Activated CD8-positive, alpha-beta memory T cell treated with anti-CD3 and anti-CD28 coated beads, Interleukin-2, amount 50 U/mL, for 4 hours (primary cell): Measurements from ENCODE around the gene PNPLA5.

Experiments
- DNase-seq: peaks from one replicate; pipeline ENCODE4 v3.0.0-alpha.2; 2020

Gene PNPLA5

GRCh38 chr22:43900206-43900605, 8.4 kb upstream of the PNPLA5 start:
- DNase-seq: no peak

GRCh38 chr22:43897751-43898261, 6.0 kb upstream of the PNPLA5 start:
- DNase-seq: no peak

DNA sequence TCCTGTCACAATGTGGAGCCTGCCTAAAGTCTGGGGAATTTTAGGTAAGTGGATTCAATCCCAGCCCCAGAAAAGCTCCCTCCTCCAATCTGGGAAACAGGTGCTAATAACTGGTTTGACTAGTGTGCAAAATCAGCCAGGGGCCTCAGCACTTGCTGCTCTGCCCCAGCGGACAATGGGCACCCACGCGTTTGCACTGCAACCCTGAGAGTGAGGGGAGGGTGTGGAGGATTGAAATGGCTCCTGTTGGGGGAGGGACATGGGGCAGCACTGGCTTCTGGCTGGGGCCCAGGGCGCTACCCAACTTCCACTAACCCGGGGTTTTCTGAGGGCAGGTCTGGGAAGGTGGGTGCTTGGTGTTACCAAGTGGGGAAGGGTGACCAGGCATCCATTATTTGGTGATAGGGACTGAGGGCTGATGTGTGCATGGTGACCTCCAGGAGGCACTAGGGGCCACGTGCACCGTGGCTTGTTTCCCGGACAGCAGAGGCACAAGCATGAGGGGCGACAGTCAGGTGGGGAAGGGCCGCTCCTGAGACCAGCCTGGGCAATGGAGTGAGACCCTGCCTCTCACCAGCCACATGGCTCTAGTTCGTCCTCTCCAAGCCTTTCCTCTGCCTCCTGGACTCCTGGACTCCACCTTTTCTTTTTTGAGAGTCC, 4.3 kb upstream of the PNPLA5 start:
- DNase-seq: no peak

DNA sequence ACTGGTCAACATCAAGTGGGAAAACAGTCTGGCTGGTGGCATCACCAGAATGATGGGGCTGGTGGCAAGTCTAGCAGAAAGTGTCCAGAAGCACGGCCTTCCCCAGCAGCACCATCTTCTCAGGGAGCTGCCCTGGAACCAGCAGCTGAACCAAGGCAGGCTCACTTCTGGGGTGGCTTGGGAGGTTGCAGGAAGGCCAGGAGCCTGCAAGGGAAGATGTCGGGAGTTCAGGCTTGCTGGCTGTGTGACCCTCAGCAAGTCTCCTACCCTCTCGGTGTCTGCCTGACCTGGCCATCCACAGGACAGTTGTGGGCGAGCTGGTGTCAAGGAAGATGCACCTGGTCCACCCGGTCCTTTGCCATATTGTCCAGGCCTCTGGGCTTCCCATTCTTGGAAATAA, 2.3 kb upstream of the PNPLA5 start:
- DNase-seq: no peak

DNA sequence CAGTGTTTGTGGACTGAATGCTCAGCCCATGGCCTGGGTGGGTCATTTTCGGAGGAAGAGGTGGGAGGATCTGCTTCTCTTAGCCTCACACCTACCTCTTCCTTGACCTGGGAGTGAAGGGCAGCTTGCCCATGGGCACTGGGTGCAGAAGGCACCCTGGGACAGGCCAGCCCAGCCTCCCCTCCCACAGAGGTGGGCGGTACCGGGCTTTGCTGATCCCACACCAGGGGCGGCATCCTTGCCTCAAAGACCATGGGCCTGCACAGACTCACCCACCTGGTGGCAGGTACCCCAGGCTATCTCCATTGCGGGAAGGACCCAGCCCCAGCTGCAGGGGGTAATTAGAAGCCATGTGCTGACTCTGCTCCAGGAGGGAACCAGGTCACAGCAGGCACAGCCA, 1.5 kb upstream of the PNPLA5 start:
- DNase-seq: no peak

- no peak for DNase-seq
Measured at GRCh38 chr22:43892183-43892894, 526 bp upstream of the PNPLA5 start.

GRCh38 chr22:43890901-43891331, 897 bp downstream of the PNPLA5 start:
- no peak for DNase-seq

GRCh38 chr22:43889860-43890253, 2.0 kb downstream of the PNPLA5 start:
- no peak for DNase-seq

- no peak for DNase-seq
Measured at GRCh38 chr22:43889201-43889859, 2.5 kb downstream of the PNPLA5 start.

DNA sequence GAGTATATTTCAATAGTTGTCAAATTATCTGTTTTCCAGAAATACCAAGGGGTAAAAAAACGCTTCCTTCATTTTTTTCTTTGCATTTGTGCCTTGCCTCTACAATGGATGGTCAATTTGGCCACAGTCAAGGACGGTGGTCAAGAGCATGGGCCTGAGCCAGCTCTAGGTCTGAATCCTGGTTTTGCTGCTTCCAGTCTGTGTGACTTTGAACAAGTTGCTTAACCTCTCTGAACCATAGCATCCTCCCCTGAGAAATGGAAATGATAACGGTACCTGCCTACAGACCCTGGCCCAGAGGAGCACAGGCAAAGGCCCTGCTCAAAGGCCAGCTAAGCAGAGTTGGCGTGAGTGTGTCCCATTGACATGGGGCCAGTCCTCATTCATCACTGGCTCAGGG, 3.1 kb downstream of the PNPLA5 start:
- no peak for DNase-seq

DNA sequence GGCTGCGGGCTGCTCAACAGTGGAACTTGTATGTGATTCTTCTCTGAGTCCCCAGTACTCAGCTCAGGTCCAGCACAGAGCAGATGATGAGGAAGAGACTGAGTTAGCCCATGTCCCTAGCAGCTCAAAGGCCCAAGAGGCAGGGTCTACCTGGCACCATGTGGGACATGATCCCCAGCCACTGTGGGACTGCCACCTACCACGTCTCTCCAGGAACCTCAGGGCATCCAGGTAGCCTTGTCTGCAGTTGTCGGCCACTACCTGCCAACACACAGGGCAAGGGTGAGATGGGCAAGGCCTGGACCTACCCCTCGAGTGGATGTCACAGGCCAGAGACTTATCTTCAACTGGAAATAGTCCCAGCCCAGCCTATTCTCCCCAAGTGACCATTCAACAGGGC, 4.4 kb downstream of the PNPLA5 start:
- DNase-seq: no peak

GRCh38 chr22:43886231-43886630, 5.6 kb downstream of the PNPLA5 start:
- DNase-seq: no peak

DNA sequence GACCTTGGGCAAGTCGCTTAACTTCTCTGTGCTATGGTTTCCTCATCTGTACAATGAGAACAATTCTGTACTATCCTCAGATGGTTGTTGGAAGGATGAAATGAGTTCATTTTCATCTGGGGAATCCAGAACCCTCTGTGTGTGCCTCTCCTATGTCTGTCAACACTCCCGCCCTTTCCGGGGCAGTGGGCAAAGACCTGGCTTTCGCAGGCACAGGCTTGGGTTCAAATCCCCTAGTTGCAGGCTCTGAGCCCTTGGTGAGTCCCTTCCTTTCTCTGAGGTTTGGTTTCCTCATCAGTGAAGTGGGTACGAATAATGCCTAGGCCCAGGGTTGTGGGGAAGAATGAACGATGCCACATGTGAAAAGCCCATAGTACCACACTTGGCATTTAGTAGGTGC, 6.0 kb downstream of the PNPLA5 start:
- DNase-seq: no peak

- no peak for DNase-seq
Measured at GRCh38 chr22:43885319-43885671, 6.5 kb downstream of the PNPLA5 start.

GRCh38 chr22:43884600-43885318, 7.1 kb downstream of the PNPLA5 start:
- peak; percentile 49 for DNase-seq

GRCh38 chr22:43883719-43884415, 7.9 kb downstream of the PNPLA5 start:
- DNase-seq: no peak

GRCh38 chr22:43883012-43883661, 8.7 kb downstream of the PNPLA5 start:
- DNase-seq: peak; percentile 32

GRCh38 chr22:43882122-43882767, 9.6 kb downstream of the PNPLA5 start:
- DNase-seq: no peak

DNA sequence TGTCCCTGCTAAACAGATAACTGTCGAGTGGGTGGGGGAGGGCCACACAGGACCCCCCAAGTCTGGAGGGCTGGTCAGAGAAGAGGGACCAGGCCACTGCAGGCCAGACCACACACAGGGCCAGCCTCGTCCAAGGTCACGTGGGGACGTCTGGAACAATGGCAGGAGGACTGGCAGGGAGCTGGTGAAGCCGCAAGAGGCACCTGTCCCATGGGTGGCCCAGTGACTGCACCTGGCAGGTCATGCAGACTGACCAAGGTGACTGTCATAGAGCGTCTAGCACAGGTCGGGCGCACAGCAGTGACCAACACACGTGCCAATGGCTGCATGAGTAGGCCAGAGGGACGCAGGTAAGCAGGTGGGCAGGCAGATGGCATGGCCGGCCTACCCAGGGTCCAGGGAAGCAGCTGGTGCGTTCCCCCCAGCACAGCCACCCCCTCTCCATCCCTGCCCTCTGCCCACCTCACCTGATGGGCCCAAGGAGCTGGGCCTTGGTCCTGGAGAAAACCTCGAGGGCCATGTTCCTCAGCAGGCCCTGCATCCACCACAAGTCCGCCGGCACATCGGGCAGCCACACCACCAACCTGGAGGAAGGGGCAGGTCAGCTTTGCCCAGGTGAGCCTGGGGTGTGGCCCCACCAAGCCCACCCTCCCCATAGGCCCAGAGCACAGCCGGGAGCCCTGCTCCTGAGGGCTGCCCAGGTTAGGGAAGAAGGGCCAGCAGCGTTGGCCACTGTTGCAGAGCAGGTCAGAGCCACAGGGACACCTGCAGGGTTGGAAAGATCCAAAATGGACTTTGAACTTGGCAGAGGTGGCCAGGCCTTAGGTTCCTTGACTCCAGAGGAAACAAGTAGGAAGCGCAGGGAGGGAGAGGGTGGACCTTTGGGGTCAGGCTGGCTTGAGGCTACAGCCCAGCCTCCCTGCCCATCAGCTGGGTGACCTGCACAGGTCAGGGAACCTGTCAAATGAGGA, 10.4 kb downstream of the PNPLA5 start:
- DNase-seq: no peak

GRCh38 chr22:43880541-43880991, 11.2 kb downstream of the PNPLA5 start:
- no peak for DNase-seq
